OCI-LY3 (cell line): ENCODE measurements around the gene FARP1.

Experiments
- EZH2phosphoT487 ChIP-seq: fragments of 200-600 bp; shearing (Covaris generic); IDR thresholded peaks from 2 replicates; pipeline ENCODE4 v1.6.1; 2018; ENCODE audit warnings: antibody characterized with exemption, mixed run types, low read depth
- TF ChIP-seq, protein P1 (sequence below): fragments of 200-600, 300-600 bp; sonication (generic); IDR thresholded peaks from 2 replicates; pipeline ENCODE4 v1.5.1; 2014; ENCODE audit warnings: antibody characterized with exemption, low read length, low read depth

- no peak for TF ChIP-seq EZH2phosphoT487
- TF ChIP-seq, protein P1, sequence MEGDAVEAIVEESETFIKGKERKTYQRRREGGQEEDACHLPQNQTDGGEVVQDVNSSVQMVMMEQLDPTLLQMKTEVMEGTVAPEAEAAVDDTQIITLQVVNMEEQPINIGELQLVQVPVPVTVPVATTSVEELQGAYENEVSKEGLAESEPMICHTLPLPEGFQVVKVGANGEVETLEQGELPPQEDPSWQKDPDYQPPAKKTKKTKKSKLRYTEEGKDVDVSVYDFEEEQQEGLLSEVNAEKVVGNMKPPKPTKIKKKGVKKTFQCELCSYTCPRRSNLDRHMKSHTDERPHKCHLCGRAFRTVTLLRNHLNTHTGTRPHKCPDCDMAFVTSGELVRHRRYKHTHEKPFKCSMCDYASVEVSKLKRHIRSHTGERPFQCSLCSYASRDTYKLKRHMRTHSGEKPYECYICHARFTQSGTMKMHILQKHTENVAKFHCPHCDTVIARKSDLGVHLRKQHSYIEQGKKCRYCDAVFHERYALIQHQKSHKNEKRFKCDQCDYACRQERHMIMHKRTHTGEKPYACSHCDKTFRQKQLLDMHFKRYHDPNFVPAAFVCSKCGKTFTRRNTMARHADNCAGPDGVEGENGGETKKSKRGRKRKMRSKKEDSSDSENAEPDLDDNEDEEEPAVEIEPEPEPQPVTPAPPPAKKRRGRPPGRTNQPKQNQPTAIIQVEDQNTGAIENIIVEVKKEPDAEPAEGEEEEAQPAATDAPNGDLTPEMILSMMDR = no peak
Observed at GRCh38 chr13:98490195-98490836, 347.4 kb downstream of the FARP1 start.
